ENCODE data around the gene SRGAP1. TPM values are rescaled to one million over a fixed set of nuclear protein-coding genes. Genes with fewer than 3 reads are reported as not detected.

SRGAP1 gene
- total RNA-seq, 1 experiment from 2014 or later, result 26.8 TPM

- in situ Hi-C loops (cut with HindIII; ENCODE audit: low pct_unique_long_range_greater_than_20kb, low sequenced_read_pairs), result no loop called here
- Histone ChIP-seq H3K27ac (ENCODE audit: low read length) (peak overlapping the region; percentile 56; the same call in 1 of the 2 replicates), H3K9me3 (ENCODE audit: control insufficient read depth, insufficient read depth, low read depth, low read length) (no peaks in the 10 kb centered on the region), H3K27me3 (ENCODE audit: control insufficient read depth, insufficient read depth, low read length) (no peaks in the 10 kb centered on the region), H3K36me3 (ENCODE audit: control insufficient read depth, insufficient read depth, low read length) (no peaks in the 10 kb centered on the region), H3K4me1 (ENCODE audit: control insufficient read depth, insufficient read depth, low read length) (peaks cover 35% of the 10 kb centered on the region), H3K4me3 (ENCODE audit: low read depth in 2 of 2, low read length in 2 of 2) (no peak overlapping the region)
- no TSS peak for BruUV-seq (replicated peaks)
- POLR2A ChIA-PET, result interaction anchor here (0.6 to 1.1 kb wide), 2 partner anchors 58 to 1546 kb away, joined by 3 read pairs; no protein-coding TSS in a partner anchor
- no peak for DNase-seq (ENCODE audit: low read depth, low spot score)
- intact Hi-C loops (cut with micrococcal nuclease; ENCODE audit: unreplicated experiment), result no loop called here
- TF ChIP-seq CTCF (IDR thresholded peaks at IDR 0.05), result no peak
- no peak for TF ChIP-seq REST (IDR thresholded peaks at IDR 0.05; ENCODE audit: insufficient read depth in 1 of 2, low read depth in 2 of 2, low read length in 1 of 2)
- no peak for ATAC-seq
- CTCF ChIA-PET, result no interaction called here
Observed at GRCh38 chr12:63981343-63981742, 136.8 kb downstream of the SRGAP1 start.

- TF ChIP-seq REST (IDR thresholded peaks at IDR 0.05; ENCODE audit: insufficient read depth in 1 of 2, low read depth in 2 of 2, low read length in 1 of 2), result no peak
- no peak for TF ChIP-seq POLR2AphosphoS5 (IDR thresholded peaks at IDR 0.05; ENCODE audit: low read depth, low read length)
- TF ChIP-seq SIN3A (IDR thresholded peaks at IDR 0.05; ENCODE audit: borderline replicate concordance, insufficient read depth, low read depth, low read length), result no peak
- Histone ChIP-seq H3K27me3 (ENCODE audit: control insufficient read depth, insufficient read depth, low read length) (no peaks in the 10 kb centered on the region), H3K4me3 (ENCODE audit: low read depth in 2 of 2, low read length in 2 of 2) (no peak overlapping the region), H3K4me1 (ENCODE audit: control insufficient read depth, insufficient read depth, low read length) (peaks cover 35% of the 10 kb centered on the region), H3K27ac (ENCODE audit: low read length) (peak overlapping the region; percentile 24), H3K36me3 (ENCODE audit: control insufficient read depth, insufficient read depth, low read length) (no peaks in the 10 kb centered on the region), H3K9me3 (ENCODE audit: control insufficient read depth, insufficient read depth, low read depth, low read length) (no peaks in the 10 kb centered on the region)
- CTCF ChIA-PET, result no interaction called here
- no TSS peak for BruUV-seq (replicated peaks)
- ATAC-seq (no peak), DNase-seq (ENCODE audit: low read depth, low spot score) (no peak)
- POLR2A ChIA-PET, result interaction anchor here (0.7 kb wide), 1 partner anchor 11 kb away, joined by 4 read pairs; no protein-coding TSS in a partner anchor
- in situ Hi-C loops (cut with HindIII; ENCODE audit: low pct_unique_long_range_greater_than_20kb, low sequenced_read_pairs), result no loop called here
- intact Hi-C loops (cut with micrococcal nuclease; ENCODE audit: unreplicated experiment), result no loop called here
Observed at GRCh38 chr12:63982604-63983295, 138.2 kb downstream of the SRGAP1 start.
